HG02588 (cell line): ENCODE results near the gene SLC1A1.

ENCODE experiments used
- ATAC-seq: cut with Tn5 transposase; IDR thresholded peaks from one replicate; pipeline ENCODE4 v1.9.1; 2021; ENCODE audit warnings: mild to moderate bottlenecking, moderate library complexity; ENCODE audit not compliant: unreplicated experiment

The SLC1A1 gene

DNA sequence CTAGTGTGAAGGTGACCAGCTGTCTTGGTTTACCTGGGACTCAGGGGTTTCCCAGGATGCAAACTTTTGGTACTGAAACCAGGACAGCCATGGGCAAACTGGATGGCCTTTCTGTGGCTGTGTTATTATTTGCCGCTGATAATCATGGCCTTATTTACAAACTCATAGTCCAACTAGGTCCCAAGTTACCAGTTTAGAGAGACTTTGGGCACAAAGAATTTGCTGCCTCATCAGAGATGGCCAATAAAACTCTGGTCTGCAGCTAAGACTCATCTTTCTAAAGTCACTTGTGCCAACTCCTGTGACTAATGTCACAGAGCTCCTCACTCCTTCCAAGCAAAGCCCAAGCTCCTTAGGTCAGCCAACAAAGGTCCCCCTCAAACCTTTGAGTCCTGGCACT, 124.4 kb downstream of the SLC1A1 start:
- ATAC-seq, result no peak

DNA sequence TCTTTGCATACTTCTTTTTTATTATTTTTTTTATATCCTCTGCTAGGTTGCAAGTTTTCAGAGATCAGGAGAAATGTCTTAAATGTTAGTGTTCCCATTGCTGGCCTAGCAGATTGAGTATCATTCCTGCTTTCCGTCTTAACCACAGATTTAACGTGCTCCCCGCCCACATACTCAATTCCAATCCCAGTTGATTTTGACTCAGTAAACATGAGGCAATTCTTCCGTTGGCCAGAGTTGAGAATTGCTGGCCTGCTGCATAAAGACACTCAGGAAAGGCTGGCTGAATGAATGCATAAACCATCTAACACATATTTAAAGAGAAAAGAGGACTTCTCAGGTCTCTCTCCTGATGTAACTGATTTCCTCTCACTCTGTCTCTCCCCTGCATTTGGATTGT, 125.0 kb downstream of the SLC1A1 start:
- no peak for ATAC-seq

DNA sequence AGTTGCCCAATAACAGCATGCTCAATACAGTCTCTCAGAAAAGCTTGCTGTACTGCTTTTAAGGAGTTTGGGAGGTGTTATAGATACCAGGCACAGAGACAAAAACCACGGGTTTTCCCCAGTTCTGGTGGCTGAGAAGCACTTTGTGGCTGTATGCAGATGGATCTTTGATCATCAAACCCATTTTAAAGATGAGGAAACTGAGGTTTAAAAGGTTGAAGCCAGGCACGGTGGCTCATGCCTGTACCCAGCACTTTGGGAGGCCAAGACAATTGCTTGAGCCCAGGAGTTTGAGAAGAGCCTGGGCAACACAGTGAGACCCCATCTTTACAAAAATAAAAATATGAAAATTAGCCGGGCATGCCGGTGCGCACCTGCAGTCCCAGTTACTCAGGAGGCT, 125.5 kb downstream of the SLC1A1 start:
- no peak for ATAC-seq

DNA sequence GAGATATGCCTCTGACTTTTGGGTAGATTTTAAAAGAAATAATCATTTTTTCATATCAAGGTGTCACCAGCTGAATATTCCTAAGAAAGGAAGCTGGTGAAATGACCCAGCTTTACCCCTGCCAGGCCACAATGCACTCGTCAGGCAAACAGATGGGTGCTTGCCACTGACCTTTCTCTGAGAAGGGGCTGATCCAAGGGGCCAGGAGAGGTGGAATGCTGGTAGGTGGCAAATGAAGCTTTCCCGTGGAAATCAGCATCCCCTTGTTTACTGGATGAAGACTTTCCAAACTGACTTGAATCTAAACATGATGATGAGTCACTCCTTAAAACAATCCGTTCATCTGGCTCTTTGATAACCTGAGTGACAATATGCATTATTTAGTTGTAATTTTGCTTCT, 127.5 kb downstream of the SLC1A1 start:
- ATAC-seq, result no peak

DNA sequence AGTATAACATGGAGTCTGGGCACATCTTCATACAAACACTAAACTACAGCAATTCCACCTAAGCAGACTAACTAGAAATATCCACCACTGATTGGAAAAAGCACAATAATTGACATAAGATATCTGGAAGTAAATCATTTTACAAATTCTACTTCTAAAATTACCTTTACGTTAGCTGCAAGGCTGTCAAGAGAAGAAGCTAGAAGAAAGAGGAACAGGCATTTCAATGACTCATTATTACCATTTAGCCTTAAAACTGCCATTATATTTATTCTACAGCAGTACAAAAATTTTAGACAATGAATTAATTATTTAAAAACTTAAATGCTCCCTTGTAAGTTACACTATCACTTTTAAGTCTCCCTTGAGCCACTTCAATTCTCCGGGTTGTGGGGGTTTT, 128.4 kb downstream of the SLC1A1 start:
- ATAC-seq, result no peak

GRCh38 chr9:4620057-4620765, 129.9 kb downstream of the SLC1A1 start:
- ATAC-seq, result no peak

- no peak for ATAC-seq
Measured at GRCh38 chr9:4620881-4621555, 130.8 kb downstream of the SLC1A1 start.

DNA sequence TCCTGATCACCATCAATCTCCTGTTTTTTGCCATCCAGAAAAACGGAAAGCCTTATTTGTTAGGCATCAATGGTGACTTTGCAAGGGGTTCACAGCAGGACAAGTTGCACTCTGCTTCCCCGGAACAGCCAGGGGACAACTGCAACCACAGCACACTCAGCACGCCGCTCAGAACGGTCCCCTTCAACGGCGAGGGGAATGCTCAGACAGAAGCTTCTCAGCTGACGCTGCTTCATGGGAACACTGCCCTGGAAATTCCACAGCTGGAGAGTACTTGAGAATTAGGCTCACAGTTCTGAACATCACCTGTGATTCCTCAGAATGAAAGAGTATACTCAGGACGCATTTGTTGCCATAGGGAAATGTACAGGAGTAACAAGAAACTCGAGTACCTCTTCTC, 131.7 kb downstream of the SLC1A1 start:
- ATAC-seq, result no peak

- no peak for ATAC-seq
Measured at GRCh38 chr9:4630836-4631235, 140.6 kb downstream of the SLC1A1 start.
